Stimulated activated effector memory CD8-positive, alpha-beta T cell treated with anti-CD3 and anti-CD28 coated beads, Interleukin-12 subunit alpha, Interleukin-12 subunit beta, amount 100 ng/mL, for 72 hours (primary cell): ENCODE results near the gene ISG15.
A peak's percentile ranks its signal among the peaks of the same experiment; 100 is the strongest.
"Not testable (repeated sequence)": the region's sequence is repeated elsewhere in the genome, so short reads cannot be mapped to it uniquely, and the experiment has no call there.

Experiments
- ATAC-seq: fragments of 150-1000 bp; cut with Tn5 transposase; 2 replicates; pipeline ENCODE4 v1.10.0; 2021
- DNase-seq, 2 donors: peaks; one replicate each; pipeline ENCODE4 v3.0.0; 2021 to 2022; ENCODE audit warnings: low spot score in 2 of 2
- H3K27ac Mint-ChIP-seq: one replicate; pipeline ENCODE4 v1.8.0; 2022; ENCODE audit warnings: mild to moderate bottlenecking, mixed read lengths
- H3K36me3 Mint-ChIP-seq: one replicate; pipeline ENCODE4 v1.8.0; 2022; ENCODE audit warnings: mild to moderate bottlenecking, mixed read lengths
- H3K4me1 Mint-ChIP-seq: one replicate; pipeline ENCODE4 v1.8.0; 2022; ENCODE audit warnings: mixed read lengths
- H3K4me3 Mint-ChIP-seq: one replicate; pipeline ENCODE4 v1.8.0; 2022; ENCODE audit warnings: mild to moderate bottlenecking, mixed read lengths
- H3K9me3 Mint-ChIP-seq: one replicate; pipeline ENCODE4 v1.8.0; 2022; ENCODE audit warnings: mixed read lengths

The ISG15 gene

GRCh38 chr1:997993-998744 lies 15.1 kb upstream of the ISG15 start:
- DNase-seq (no peak), ATAC-seq (no peak)
- peak overlapping the region; percentile 60 for H3K4me3 Mint-ChIP-seq
- H3K36me3 Mint-ChIP-seq: no peaks in the 10 kb centered on the region
- H3K4me1 Mint-ChIP-seq: peaks cover 15% of the 10 kb centered on the region
- no peaks in the 10 kb centered on the region for H3K9me3 Mint-ChIP-seq
- H3K27ac Mint-ChIP-seq: no peak overlapping the region

GRCh38 chr1:998745-998994 lies 14.6 kb upstream of the ISG15 start:
- Mint-ChIP-seq H3K4me1 (peaks cover 15% of the 10 kb centered on the region), H3K36me3 (no peaks in the 10 kb centered on the region), H3K27ac (no peak overlapping the region), H3K4me3 (peak overlapping the region; percentile 60), H3K9me3 (no peaks in the 10 kb centered on the region)
- no peak for ATAC-seq
- no peak for DNase-seq

GRCh38 chr1:998995-999724 lies 14.1 kb upstream of the ISG15 start:
- Mint-ChIP-seq H3K36me3 (no peaks in the 10 kb centered on the region), H3K27ac (no peak overlapping the region), H3K4me1 (peaks cover 15% of the 10 kb centered on the region), H3K4me3 (peak overlapping the region; percentile 60), H3K9me3 (no peaks in the 10 kb centered on the region)
- ATAC-seq (peak; percentile 19), DNase-seq (no peak)

- ATAC-seq (peak; percentile 57), DNase-seq (peak in 1 of 2 donors; percentile 73)
- Mint-ChIP-seq H3K36me3 (no peaks in the 10 kb centered on the region), H3K4me3 (peak within 1 kb of the TSS; percentile 60), H3K9me3 (no peaks in the 10 kb centered on the region), H3K4me1 (peaks cover 21% of the 10 kb centered on the region), H3K27ac (peak within 1 kb of the TSS; percentile 60)
Measured at GRCh38 chr1:999725-1000356, 13.5 kb upstream of the ISG15 start, which contains the start of gene HES4. Gene HES4 (minus strand): TSS chr1:1000097. CDS start chr1:999973, 124 bp downstream.

- Mint-ChIP-seq H3K36me3 (no peaks in the 10 kb centered on the region), H3K4me3 (peak overlapping the region; percentile 60), H3K27ac (peak overlapping the region; percentile 60), H3K4me1 (peaks cover 26% of the 10 kb centered on the region), H3K9me3 (no peaks in the 10 kb centered on the region)
- DNase-seq: peak in 1 of 2 donors; percentile 54
- peak; percentile 9 for ATAC-seq
Measured at GRCh38 chr1:1000357-1001056, 12.8 kb upstream of the ISG15 start.

- H3K36me3 Mint-ChIP-seq: no peaks in the 10 kb centered on the region
- peak overlapping the region; percentile 60 for H3K27ac Mint-ChIP-seq
- H3K9me3 Mint-ChIP-seq: no peaks in the 10 kb centered on the region
- ATAC-seq: no peak
- peak overlapping the region; percentile 60 for H3K4me3 Mint-ChIP-seq
- H3K4me1 Mint-ChIP-seq: peaks cover 20% of the 10 kb centered on the region
- no peak for DNase-seq
Measured at GRCh38 chr1:1001057-1001783, 12.1 kb upstream of the ISG15 start.

- no peak for ATAC-seq
- no peak for DNase-seq
- Mint-ChIP-seq H3K4me3 (no peak overlapping the region), H3K4me1 (peaks cover 21% of the 10 kb centered on the region), H3K36me3 (no peaks in the 10 kb centered on the region), H3K27ac (no peak overlapping the region), H3K9me3 (no peaks in the 10 kb centered on the region)
Measured at GRCh38 chr1:1003618-1004419, 9.5 kb upstream of the ISG15 start.

- Mint-ChIP-seq H3K4me3 (no peak overlapping the region), H3K27ac (peak overlapping the region; percentile 81)
- DNase-seq: no peak
Measured at GRCh38 chr1:1004420-1004779, 8.9 kb upstream of the ISG15 start.

GRCh38 chr1:1004780-1005697 lies 8.3 kb upstream of the ISG15 start:
- Mint-ChIP-seq H3K36me3 (no peaks in the 10 kb centered on the region), H3K4me3 (no peak overlapping the region), H3K27ac (peak overlapping the region; percentile 81), H3K9me3 (peaks cover 2% of the 10 kb centered on the region), H3K4me1 (peaks cover 27% of the 10 kb centered on the region)
- no peak for ATAC-seq
- DNase-seq: no peak

More at GRCh38 chr1:1004420-1004779, 8.9 kb upstream of the ISG15 start:
- ATAC-seq: no peak
- Mint-ChIP-seq H3K9me3 (peaks cover 2% of the 10 kb centered on the region), H3K36me3 (no peaks in the 10 kb centered on the region), H3K4me1 (peaks cover 26% of the 10 kb centered on the region)

- no peak overlapping the region for H3K27ac Mint-ChIP-seq
- DNase-seq (no peak), ATAC-seq (no peak)
- no peaks in the 10 kb centered on the region for H3K36me3 Mint-ChIP-seq
- peaks cover 2% of the 10 kb centered on the region for H3K9me3 Mint-ChIP-seq
- no peak overlapping the region for H3K4me3 Mint-ChIP-seq
- peaks cover 23% of the 10 kb centered on the region for H3K4me1 Mint-ChIP-seq
Measured at GRCh38 chr1:1005774-1006304, 7.5 kb upstream of the ISG15 start.

GRCh38 chr1:1006305-1007159 lies 6.8 kb upstream of the ISG15 start:
- Mint-ChIP-seq H3K27ac (no peak overlapping the region), H3K9me3 (peaks cover 2% of the 10 kb centered on the region), H3K4me1 (peaks cover 21% of the 10 kb centered on the region), H3K36me3 (no peaks in the 10 kb centered on the region), H3K4me3 (no peak overlapping the region)
- DNase-seq (no peak), ATAC-seq (no peak)

GRCh38 chr1:1010131-1010530 lies 3.2 kb upstream of the ISG15 start:
- not testable (repeated sequence) for H3K27ac Mint-ChIP-seq, DNase-seq, ATAC-seq, H3K4me3 Mint-ChIP-seq, H3K36me3 Mint-ChIP-seq, H3K9me3 Mint-ChIP-seq
- peaks cover 31% of the 10 kb centered on the region for H3K4me1 Mint-ChIP-seq
